GM19193 (cell line): ENCODE results near the gene LAMTOR4.

Experiments used
- POLR2A ChIP-seq: IDR thresholded peaks from 4 replicates; pipeline ENCODE4 v1.6.1; 2011; ENCODE audit not compliant: insufficient read depth, insufficient read length; ENCODE audit errors: extremely low read depth

LAMTOR4 gene

DNA sequence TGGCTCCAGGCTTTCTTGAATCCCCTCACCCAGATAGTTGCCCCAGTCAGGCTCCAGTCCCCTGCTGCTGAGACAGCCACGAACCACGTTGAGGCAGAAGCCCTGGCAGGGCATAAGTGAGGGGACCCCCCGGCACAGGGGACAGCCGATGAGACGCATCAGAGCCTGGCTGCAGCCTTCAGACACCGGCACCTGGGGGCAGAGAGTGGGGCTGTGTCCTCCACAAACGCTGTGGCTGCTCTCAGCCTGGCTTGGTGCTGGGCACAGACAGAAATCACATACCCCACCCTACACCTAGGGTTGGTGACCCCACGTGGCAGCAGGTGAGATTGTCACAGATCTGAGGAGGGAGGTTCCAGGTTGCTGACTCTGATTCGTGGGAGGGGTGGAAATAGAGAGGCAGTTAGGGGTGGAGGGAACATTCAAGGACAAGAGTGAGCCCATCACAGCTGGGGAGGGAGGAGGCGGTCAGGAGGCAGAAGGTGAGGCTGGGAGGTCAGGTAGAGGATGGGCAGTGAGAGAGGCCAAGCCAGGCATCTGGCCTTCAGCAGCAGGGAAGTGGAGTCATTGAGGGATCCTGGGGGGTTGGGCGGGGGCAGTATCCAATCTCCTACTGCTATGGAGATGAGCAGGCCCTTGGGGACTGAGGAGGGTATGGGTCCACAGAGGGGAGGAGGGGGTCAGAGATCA is 25.2 kb downstream of the LAMTOR4 start:
- TF ChIP-seq POLR2A, result no peak

DNA sequence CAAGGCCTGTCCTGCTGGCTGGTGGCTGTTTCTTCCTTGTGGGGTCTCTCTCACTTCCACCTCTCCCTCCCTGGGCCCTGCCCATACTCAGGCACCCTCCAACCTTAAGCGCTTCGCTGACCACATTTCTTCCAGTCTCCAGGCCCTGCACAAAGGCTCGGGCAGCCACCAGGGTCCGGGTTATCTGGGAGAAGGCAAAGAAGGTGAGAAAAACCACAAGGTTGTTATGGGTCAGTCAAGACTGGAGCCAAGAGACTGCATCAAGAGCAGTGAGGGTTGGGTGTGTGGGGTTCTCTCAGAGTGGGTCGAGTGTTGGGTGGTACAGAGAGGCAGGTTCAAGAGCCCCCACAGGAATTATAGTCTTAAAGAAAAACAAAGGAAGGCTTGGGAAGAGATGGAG is 25.9 kb downstream of the LAMTOR4 start:
- no peak for TF ChIP-seq POLR2A

DNA sequence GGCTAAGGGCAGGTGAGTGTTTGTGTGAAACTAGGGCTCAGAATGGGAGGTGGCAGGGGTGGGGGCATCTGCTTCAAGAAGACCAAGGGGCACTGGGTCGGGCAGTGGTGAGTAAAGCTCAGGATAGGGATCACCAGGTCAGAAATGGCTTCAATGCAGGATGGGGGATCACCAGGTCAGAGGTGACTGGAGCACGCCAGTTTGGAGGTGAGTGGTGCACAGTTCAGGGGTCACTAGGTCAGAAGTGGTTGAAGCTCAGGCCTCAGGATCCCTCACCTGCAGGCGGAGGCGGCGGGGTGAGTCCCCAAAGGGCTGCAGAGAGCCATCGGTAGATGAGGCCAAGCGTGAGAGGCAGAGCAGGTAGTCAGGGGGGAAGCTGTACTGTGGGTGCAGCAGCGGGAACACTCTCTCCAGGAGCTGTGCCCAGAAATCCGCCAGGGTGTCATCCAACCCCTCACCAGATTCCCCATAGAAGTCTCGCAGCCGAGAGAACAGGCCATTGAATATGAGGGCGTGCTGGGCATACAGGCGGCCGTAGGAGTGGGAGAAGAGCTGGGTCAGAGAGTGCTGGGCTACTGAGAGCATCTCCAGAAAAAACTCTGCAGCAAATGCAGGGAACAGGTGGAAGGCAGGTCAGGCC is 26.7 kb downstream of the LAMTOR4 start:
- no peak for TF ChIP-seq POLR2A

DNA sequence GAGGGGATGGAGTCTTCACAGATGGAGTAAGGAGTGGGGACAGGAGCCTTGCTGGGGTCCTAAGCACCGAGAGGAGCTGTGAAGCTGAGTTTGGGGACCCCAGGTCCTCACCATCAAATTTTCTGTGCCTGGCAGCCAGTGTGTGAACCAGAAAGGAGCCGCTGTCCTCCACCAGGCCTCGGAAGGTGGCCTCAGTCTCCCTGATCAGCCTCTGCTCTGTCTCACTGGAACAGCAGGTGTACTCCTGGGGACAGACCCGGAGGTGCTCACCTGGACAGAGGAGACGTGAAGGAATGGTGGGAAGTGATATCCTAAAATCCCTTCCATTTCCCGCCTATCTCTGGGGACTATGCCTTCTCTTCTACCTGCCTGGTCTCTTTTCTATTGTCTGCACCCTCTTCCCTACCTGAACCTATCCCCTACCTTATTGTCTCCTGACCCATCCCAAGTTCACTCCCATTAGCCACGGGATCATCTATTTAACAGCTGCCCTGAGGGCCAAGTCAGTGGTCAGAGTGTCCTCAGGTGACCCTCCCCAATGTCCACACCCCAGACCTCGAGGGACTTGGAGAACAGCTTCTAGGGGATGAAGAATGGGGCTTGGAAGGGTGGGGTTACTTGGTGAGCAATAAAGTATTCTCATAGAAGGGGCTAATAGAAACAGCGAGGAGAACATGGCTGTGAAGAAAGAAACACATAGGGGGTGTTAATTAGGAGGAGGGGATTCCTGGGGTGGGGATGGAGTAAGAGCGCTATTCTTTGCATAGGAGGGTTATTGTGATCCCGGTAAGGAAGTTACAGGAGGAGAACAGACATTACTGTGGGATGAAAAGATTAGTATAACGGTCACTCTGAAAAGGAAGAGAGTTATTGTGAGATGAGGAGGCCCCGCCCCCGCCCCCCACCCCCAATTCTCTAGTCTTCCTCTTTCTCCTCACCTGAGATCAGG is 27.7 kb downstream of the LAMTOR4 start:
- no peak for TF ChIP-seq POLR2A

DNA sequence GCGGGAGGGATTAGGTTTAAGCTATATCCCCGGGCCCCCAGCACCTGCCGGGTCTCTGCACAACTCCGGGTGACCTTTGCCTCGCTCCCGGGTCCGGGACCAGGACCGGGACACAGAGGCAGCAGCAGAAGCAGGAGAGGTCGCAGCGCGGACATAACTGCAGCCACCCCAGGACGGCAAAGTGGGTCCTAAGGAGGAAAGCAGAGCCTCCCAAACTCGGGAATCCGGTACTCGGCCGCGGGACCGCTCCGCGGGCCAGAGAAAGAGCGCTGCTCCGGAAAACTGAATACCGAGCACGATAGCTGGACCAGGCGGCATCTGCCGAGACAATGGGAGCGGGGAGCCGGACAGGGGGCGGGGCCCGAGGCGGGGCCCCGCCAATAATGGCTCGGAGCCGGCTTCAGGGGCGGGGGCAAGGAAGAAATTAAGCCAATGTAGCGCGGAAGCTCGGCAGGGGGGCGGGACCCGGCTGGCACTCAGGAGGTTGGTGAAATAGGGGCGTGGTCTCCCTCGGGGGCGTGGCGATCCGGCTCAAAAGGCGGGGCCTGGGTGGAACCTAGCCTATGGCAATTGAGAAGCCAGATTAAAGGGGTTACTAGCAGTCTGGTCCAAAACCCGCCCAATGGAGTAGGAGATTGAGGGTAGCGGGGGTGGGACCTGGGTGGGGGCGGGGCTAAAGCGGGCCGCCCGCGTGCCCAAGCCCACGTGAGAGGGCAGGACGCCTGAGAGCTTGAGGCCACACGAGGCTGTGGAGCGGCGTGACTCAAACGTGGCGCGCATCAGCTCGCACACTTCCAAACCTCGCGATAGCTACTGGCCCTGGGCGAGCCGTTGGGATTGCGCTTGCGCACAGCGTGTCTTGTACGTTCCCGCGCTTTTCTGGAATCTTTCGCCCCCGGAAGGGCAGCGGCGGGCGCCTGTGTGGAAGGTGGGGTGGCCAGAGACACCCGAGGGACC is 28.6 kb downstream of the LAMTOR4 start, which contains the start of the genes GPC2 and STAG3:
Gene GPC2 (minus strand): TSS at position 337 of the 957 bp plus-strand sequence. CDS start 182 bp downstream, at position 155.
Gene STAG3 (plus strand): TSS at position 874 of the 957 bp plus-strand sequence. CDS start 2,639 bp downstream, outside the sequence.
- TF ChIP-seq POLR2A, result peak; percentile 42

DNA sequence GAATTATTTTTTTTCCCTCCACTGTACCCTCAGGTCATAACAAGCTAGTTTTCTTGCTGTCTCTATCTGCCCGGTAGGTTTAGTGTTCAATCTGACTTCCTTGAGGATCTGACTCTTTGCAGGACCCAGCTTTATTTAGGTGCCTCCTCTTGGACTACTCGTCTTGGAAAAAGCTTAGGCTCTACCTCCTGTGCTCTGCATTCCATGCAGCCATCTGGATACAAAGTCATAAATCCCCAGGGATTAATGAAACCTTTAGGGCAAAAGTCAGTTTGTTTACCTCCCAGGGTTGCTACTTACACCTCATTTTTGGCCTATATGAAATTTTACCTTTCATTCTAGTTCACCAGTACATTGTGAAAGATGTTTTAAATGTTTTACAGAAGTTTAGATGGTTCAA is 37.0 kb downstream of the LAMTOR4 start:
- TF ChIP-seq POLR2A, result no peak

DNA sequence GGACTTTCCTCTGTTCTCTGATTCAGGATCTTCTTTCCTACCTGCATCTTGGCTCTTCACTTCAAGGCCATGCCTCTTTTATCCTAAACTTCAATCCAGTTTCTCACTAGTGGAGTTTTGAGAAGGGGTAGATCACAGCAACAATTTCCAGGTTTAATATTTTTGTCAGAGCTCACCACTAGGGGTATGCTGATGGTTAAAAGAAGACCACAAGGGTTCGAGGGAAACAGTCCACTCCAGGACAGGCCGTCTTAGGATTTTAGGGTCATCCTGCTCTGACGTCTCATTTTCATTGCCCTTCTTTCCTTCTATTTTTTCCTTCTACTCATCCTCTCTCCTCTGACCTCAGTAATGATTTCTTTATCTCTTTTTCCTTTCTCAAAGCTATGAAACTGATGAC is 40.3 kb downstream of the LAMTOR4 start:
- TF ChIP-seq POLR2A, result no peak

DNA sequence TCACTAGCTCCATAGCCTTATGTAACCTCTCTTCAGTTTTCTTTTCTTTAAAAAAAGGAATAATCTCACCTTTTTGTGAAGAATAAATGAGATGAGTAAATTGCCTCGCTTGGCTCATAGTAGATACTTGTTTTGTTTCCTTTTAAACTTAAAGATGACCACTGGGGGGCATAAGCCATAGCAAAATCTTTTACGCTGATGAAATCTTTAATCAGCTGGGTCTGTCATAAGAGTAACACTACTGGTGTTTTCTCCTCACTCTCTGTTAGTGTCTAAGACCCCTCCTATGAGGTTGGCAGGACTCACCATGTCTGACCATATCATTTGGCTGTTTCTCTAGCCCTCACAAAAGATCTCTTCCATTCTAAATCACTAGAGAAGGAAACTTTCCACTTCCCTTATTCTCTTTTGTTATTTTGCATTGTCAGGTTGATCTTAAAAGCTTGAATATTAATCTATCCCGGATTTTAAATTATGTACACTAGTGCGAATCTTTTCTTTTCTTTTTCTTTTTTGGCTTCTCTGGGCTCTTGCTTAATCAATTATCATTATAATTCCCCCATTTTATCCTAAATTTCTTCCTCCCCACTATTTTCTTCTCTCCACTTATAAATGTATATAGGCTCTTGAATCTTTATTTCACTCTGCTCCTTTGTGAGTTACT is 41.5 kb downstream of the LAMTOR4 start:
- TF ChIP-seq POLR2A, result no peak

DNA sequence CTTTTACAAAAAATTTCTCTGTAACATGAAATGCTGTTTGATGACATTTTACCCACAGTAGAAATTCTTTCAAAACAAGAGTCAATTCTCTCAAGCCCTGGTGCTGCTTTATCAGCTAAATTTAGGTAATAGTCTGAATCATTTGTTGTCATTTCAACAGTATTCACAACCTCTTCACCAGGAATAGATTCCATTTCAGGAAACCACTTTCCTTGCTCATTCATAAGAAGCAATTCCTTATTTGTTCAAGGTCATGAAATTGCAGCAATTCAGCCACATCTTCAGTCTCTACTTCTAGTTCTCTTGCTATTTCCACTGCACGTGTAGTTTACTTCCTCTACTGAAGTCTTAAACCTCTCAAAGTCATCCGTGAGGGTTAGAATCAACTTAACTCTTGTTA is 43.1 kb downstream of the LAMTOR4 start:
- TF ChIP-seq POLR2A, result no peak

DNA sequence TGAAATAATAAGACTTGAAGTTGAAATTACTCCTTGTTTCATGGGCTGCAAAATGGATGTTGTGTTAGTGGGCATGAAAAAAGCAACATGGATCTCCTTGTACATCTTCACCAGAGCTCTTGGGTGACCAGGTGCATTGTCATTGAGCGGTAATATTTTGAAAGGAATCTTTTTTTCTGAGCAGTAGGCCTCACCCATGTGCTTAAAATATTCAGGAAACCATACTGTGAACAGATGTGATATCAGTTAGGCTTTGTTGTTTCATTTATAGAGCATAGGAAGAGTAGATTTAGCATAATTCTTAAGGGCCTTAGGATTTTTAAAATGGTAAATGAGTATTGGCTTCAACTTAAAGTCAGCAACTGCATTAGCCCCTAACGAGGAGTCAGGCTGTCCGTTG is 44.3 kb downstream of the LAMTOR4 start:
- no peak for TF ChIP-seq POLR2A

DNA sequence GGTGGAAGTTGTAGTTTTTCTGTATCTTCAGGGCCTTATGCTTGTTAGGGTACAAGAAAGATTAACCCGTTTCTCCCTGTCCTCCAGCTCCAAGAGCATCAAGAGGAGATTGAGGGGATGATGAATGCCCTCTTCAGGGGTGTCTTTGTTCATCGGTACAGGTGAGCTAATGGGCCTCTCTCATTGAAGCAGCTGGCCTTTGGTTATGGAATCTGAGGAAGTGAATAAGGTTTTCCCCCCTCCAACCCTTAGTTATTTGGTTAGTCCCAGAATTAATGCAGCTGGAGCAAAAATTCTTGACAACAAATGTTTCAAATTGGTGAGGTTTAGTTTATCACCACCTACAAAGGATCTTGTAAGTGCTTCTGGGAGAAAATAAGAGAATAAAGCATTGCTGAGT is 46.5 kb downstream of the LAMTOR4 start:
- no peak for TF ChIP-seq POLR2A

DNA sequence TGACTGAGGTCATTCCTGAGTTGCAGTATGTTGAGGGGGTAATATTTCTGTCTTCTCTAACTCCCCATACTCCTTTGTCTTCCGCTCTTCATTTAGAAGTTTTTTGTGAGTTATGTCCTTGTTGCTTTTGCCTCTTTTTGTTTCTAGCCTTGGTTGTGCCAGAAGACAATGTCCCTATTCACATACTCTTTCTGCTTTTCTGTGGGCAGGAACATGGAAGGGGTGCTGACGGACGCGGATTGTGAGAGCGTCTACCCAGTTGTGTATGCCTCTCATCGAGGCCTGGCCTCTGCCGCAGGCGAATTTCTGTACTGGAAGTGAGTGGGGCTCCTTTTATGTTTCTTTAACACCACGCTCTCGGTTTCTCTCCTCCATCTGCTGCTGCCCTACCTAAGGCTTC is 49.5 kb downstream of the LAMTOR4 start:
- TF ChIP-seq POLR2A, result no peak

DNA sequence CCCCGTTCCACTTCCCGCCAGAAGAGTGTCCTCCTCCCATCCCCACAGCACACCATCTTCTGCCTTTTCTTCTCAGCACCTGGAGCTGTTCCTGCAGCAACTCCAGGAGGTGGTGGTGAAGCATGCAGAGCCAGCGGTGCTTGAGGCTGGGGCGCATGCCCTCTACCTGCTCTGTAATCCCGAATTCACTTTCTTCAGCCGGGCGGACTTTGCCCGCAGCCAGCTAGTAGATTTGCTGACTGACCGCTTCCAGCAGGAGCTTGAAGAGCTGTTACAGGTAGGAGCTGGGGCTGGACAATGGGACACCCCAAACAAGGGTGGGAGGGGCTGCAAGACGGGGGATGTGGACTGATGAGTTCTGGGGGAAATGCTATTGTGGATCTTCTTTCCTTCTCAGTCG is 52.0 kb downstream of the LAMTOR4 start:
- TF ChIP-seq POLR2A, result no peak
